HL-60/S4 (cell line): ENCODE data around the gene EXOC3.
"Not testable (repeated sequence)": the region's sequence is repeated elsewhere in the genome, so short reads cannot be mapped to it uniquely, and the experiment has no call there.

Experiments
- in situ Hi-C: fragments of 300-500 bp; cut with MboI; formaldehyde crosslinking; loops from 2 replicates; pipeline ENCODE4 v1.14.3; 2022; ENCODE audit warnings: low sequenced_read_pairs

EXOC3 gene

GRCh38 chr5:472076-472655 lies 29.2 kb downstream of the EXOC3 start:
- in situ Hi-C loops, result no loop called here

- in situ Hi-C loops, result no loop called here
Observed at GRCh38 chr5:472656-473550, 29.9 kb downstream of the EXOC3 start.

- in situ Hi-C loops, result no loop called here
Observed at GRCh38 chr5:473551-474192, 30.7 kb downstream of the EXOC3 start.

- in situ Hi-C loops, result not testable (repeated sequence)
Observed at GRCh38 chr5:474232-474839, 31.4 kb downstream of the EXOC3 start.

- in situ Hi-C loops, result no loop called here
Observed at GRCh38 chr5:474840-475661, 32.1 kb downstream of the EXOC3 start.

- in situ Hi-C loops, result no loop called here
Observed at GRCh38 chr5:475704-476101, 32.7 kb downstream of the EXOC3 start.

GRCh38 chr5:476102-476813 lies 33.3 kb downstream of the EXOC3 start:
- in situ Hi-C loops, result no loop called here

- in situ Hi-C loops, result no loop called here
Observed at GRCh38 chr5:476814-477175, 33.8 kb downstream of the EXOC3 start.

GRCh38 chr5:477247-477646 lies 34.3 kb downstream of the EXOC3 start:
- in situ Hi-C loops, result no loop called here

- in situ Hi-C loops, result no loop called here
Observed at GRCh38 chr5:477871-478270, 34.9 kb downstream of the EXOC3 start.

- in situ Hi-C loops, result no loop called here
Observed at GRCh38 chr5:478369-478981, 35.5 kb downstream of the EXOC3 start.

- in situ Hi-C loops, result no loop called here
Observed at GRCh38 chr5:478982-479535, 36.1 kb downstream of the EXOC3 start.

- in situ Hi-C loops, result no loop called here
Observed at GRCh38 chr5:479566-480319, 36.8 kb downstream of the EXOC3 start.

- in situ Hi-C loops, result no loop called here
Observed at GRCh38 chr5:481347-481746, 38.4 kb downstream of the EXOC3 start.

- in situ Hi-C loops, result no loop called here
Observed at GRCh38 chr5:482021-482420, 39.0 kb downstream of the EXOC3 start.

- in situ Hi-C loops, result no loop called here
Observed at GRCh38 chr5:482506-482905, 39.5 kb downstream of the EXOC3 start.

GRCh38 chr5:483011-483410 lies 40.0 kb downstream of the EXOC3 start:
- in situ Hi-C loops, result no loop called here

GRCh38 chr5:483434-484140 lies 40.6 kb downstream of the EXOC3 start:
- in situ Hi-C loops, result no loop called here
